Motor neuron (in vitro differentiated cells): ENCODE data around the gene CAMTA1. TPM values are rescaled to one million over a fixed set of nuclear protein-coding genes. Genes with fewer than 3 reads are reported as not detected.

ENCODE experiments used
- ATAC-seq, 8 experiments: fragments of 200-7000 bp; cut with Tn5 transposase; replicated peaks in 6 of 8; 2 replicates each; pipeline ENCODE4 v1.8.0; 2021; ENCODE audit warnings: mild to moderate bottlenecking in 8 of 8, moderate library complexity in 8 of 8
- H3K27ac ChIP-seq, 2 donors: fragments of 250-450 bp; sonication (Bioruptor Pico); 2 replicates each; pipeline ENCODE4 v1.9.0; 2021; ENCODE audit warnings: antibody characterized with exemption in 2 of 2, mild to moderate bottlenecking in 2 of 2, moderate library complexity in 1 of 2
- H3K4me1 ChIP-seq, 2 donors: fragments of 250-450 bp; sonication (Bioruptor Pico); replicated peaks in 1 of 2; 2 replicates each; pipeline ENCODE4 v1.6.1; 2021; ENCODE audit warnings: antibody characterized with exemption in 2 of 2, mild to moderate bottlenecking in 2 of 2, moderate library complexity in 1 of 2
- H3K4me3 ChIP-seq, 5 donors: fragments of 250-450 bp; sonication (Bioruptor Pico); 2 replicates each; pipeline ENCODE4 v1.9.0; 2021; ENCODE audit warnings: antibody characterized with exemption in 5 of 5, mild to moderate bottlenecking in 5 of 5, moderate library complexity in 4 of 5
- WGBS, 10 experiments: fragments of 450-650 bp; shearing (Covaris generic); methylation state at CpG; one replicate each; pipeline ENCODE4 v1.0.0; 2022; 5-methylcytosine and 5-hydroxymethylcytosine counted together
- in situ Hi-C, 9 experiments: fragments of 400-800 bp; cut with MboI; loops; one replicate each; pipeline ENCODE4 v1.15.0; 2021; ENCODE audit warnings: low sequenced_read_pairs in 9 of 9, low pct_unique_long_range_greater_than_20kb in 2 of 9; ENCODE audit not compliant: unreplicated experiment in 9 of 9
- total RNA-seq, 8 experiments: library from RNA; unstranded; fragments of 300-600 nt; gene quantifications; 2 replicates each; pipeline versions ENCODE4 v1.2.3 to v1.2.4, GENCODE V29; 2022

Gene CAMTA1
- total RNA-seq, 8 experiments from 2014 or later = 38.5 to 145 (median 77.6) TPM

GRCh38 chr1:7362947-7363346 lies 577.7 kb downstream of the CAMTA1 start:
- WGBS, 10 experiments = 0 to 85% (median 70%) methylated on average over 1 to 4 of the region's 4 CpGs; no CpG with 5 or more reads in 4 of the 10 experiments
- in situ Hi-C loops = no loop called here

GRCh38 chr1:7363450-7363849 lies 578.2 kb downstream of the CAMTA1 start:
- 0 to 80% (median 60%) methylated on average over 1 to 5 of the region's 6 CpGs; no CpG with 5 or more reads in 3 of the 10 experiments for WGBS, 10 experiments
- no peak overlapping the region for H3K27ac ChIP-seq
- no peak overlapping the region for H3K4me3 ChIP-seq
- ATAC-seq = peak in 4 of 8 experiments; percentile 44 to 77 (median 64)
- peaks cover 3 to 17% of the 10 kb centered on the region in 2 donors for H3K4me1 ChIP-seq
- in situ Hi-C loops = no loop called here

More at GRCh38 chr1:7362947-7363346, 577.7 kb downstream of the CAMTA1 start:
- no peak overlapping the region for H3K4me3 ChIP-seq
- ATAC-seq = no peak
- H3K27ac ChIP-seq = no peak overlapping the region
- peaks cover 3 to 22% of the 10 kb centered on the region in 2 donors for H3K4me1 ChIP-seq

- no peak for ATAC-seq
- in situ Hi-C loops = no loop called here
- WGBS, 10 experiments = 30 to 100% (median 90%) methylated on average over 2 to 5 of the region's 8 CpGs; no CpG with 5 or more reads in 2 of the 10 experiments
Observed at GRCh38 chr1:7365706-7366105, 580.5 kb downstream of the CAMTA1 start.

GRCh38 chr1:7366286-7366954 lies 581.2 kb downstream of the CAMTA1 start:
- WGBS, 10 experiments = 27 to 87% (median 81%) methylated on average over 1 to 9 of the region's 11 CpGs; no CpG with 5 or more reads in 4 of the 10 experiments
- no peak overlapping the region for H3K4me3 ChIP-seq
- no peak for ATAC-seq
- H3K4me1 ChIP-seq = peaks cover 3 to 13% of the 10 kb centered on the region in 2 donors
- in situ Hi-C loops = no loop called here
- no peak overlapping the region for H3K27ac ChIP-seq

More at GRCh38 chr1:7365706-7366105, 580.5 kb downstream of the CAMTA1 start:
- Histone ChIP-seq H3K27ac (no peak overlapping the region), H3K4me1 (peaks cover 3 to 13% of the 10 kb centered on the region in 2 donors), H3K4me3 (no peak overlapping the region)

- WGBS, 10 experiments = 40 to 85% (median 74%) methylated on average over 1 to 5 of the region's 5 CpGs; no CpG with 5 or more reads in 4 of the 10 experiments
- Histone ChIP-seq H3K4me1 (peaks cover 3 to 13% of the 10 kb centered on the region in 2 donors), H3K27ac (no peak overlapping the region), H3K4me3 (no peak overlapping the region)
- in situ Hi-C loops = no loop called here
- ATAC-seq = peak in 1 of 8 experiments; percentile 27
Observed at GRCh38 chr1:7366955-7367665, 581.9 kb downstream of the CAMTA1 start.

GRCh38 chr1:7369866-7370265 lies 584.6 kb downstream of the CAMTA1 start:
- in situ Hi-C loops = no loop called here
- no peak for ATAC-seq
- Histone ChIP-seq H3K27ac (no peak overlapping the region), H3K4me3 (no peak overlapping the region), H3K4me1 (peaks cover 19 to 29% of the 10 kb centered on the region in 2 donors)
- 20 to 89% (median 86%) methylated on average over 1 to 8 of the region's 8 CpGs; no CpG with 5 or more reads in 5 of the 10 experiments for WGBS, 10 experiments

- WGBS, 10 experiments = 78 to 100% (median 85%) methylated on average over 1 to 6 of the region's 6 CpGs; no CpG with 5 or more reads in 4 of the 10 experiments
- in situ Hi-C loops = no loop called here
- Histone ChIP-seq H3K4me3 (no peak overlapping the region), H3K4me1 (peaks cover 24 to 40% of the 10 kb centered on the region in 2 donors), H3K27ac (no peak overlapping the region)
- no peak for ATAC-seq
Observed at GRCh38 chr1:7371926-7372325, 586.7 kb downstream of the CAMTA1 start.

GRCh38 chr1:7372477-7373120 lies 587.3 kb downstream of the CAMTA1 start:
- in situ Hi-C loops = no loop called here
- WGBS, 10 experiments = 87 to 100% (median 92%) methylated on average over 2 to 12 of the region's 19 CpGs; no CpG with 5 or more reads in 5 of the 10 experiments
- Histone ChIP-seq H3K4me3 (no peak overlapping the region), H3K4me1 (peaks cover 22 to 38% of the 10 kb centered on the region in 2 donors), H3K27ac (no peak overlapping the region)
- no peak for ATAC-seq

GRCh38 chr1:7373251-7373650 lies 588.0 kb downstream of the CAMTA1 start:
- H3K27ac ChIP-seq = no peak overlapping the region
- in situ Hi-C loops = no loop called here
- WGBS, 10 experiments = 47 to 100% (median 91%) methylated on average over 2 to 7 of the region's 11 CpGs; no CpG with 5 or more reads in 5 of the 10 experiments
- H3K4me1 ChIP-seq = peaks cover 26 to 38% of the 10 kb centered on the region in 2 donors
- peak in 1 of 8 experiments; percentile 10 for ATAC-seq
- H3K4me3 ChIP-seq = no peak overlapping the region

GRCh38 chr1:7373876-7374562 lies 588.8 kb downstream of the CAMTA1 start:
- in situ Hi-C loops = no loop called here
- 11 to 75% (median 34%) methylated on average over 2 to 14 of the region's 14 CpGs; no CpG with 5 or more reads in 1 of the 10 experiments for WGBS, 10 experiments
- peak in 5 of 8 experiments; percentile 57 to 74 (median 69) for ATAC-seq
- Histone ChIP-seq H3K4me3 (no peak overlapping the region), H3K4me1 (peaks cover 34 to 43% of the 10 kb centered on the region in 2 donors), H3K27ac (no peak overlapping the region)

- H3K4me3 ChIP-seq = no peak overlapping the region
- no peak for ATAC-seq
- WGBS, 10 experiments = 40 to 97% (median 84%) methylated on average over 1 to 8 of the region's 12 CpGs; no CpG with 5 or more reads in 4 of the 10 experiments
- in situ Hi-C loops = loop anchor here in 2 of 9 experiments (25.0 kb wide), 3 partner anchors 87 to 263 kb away; no protein-coding TSS in a partner anchor
- H3K27ac ChIP-seq = no peak overlapping the region
- peaks cover 40 to 49% of the 10 kb centered on the region in 2 donors for H3K4me1 ChIP-seq
Observed at GRCh38 chr1:7374563-7375160, 589.4 kb downstream of the CAMTA1 start.

- in situ Hi-C loops = loop anchor here in 2 of 9 experiments (25.0 kb wide), 3 partner anchors 88 to 262 kb away; no protein-coding TSS in a partner anchor
- WGBS, 10 experiments = 67 to 100% (median 90%) methylated on average over 1 to 4 of the region's 7 CpGs; no CpG with 5 or more reads in 5 of the 10 experiments
- Histone ChIP-seq H3K27ac (no peak overlapping the region), H3K4me3 (no peak overlapping the region), H3K4me1 (peaks cover 47 to 53% of the 10 kb centered on the region in 2 donors)
- ATAC-seq = no peak
Observed at GRCh38 chr1:7375329-7375728, 590.1 kb downstream of the CAMTA1 start.
